H1 (cell line): ENCODE results near the gene COL4A2. TPM values are rescaled to one million over a fixed set of nuclear protein-coding genes. Genes with fewer than 3 reads are reported as not detected.

Source experiments
- CTCF ChIA-PET: fragments of 300-600 bp; sonication (Branson Sonifier 250); formaldehyde crosslinking; loops from one replicate; lab custom pipeline; 2021; ENCODE audit not compliant: partially characterized antibody; lab: Charles Lee
- POLR2A ChIA-PET: fragments of 300-600 bp; sonication (Branson Sonifier 250); formaldehyde crosslinking; loops from one replicate; lab custom pipeline; 2021; ENCODE audit warnings: inconsistent platforms; ENCODE audit not compliant: partially characterized antibody; lab: Charles Lee
- DNase-seq, 2 experiments: peaks; one replicate each; pipeline versions ENCODE4 v3.0.0 to v3.0.0-alpha.2; 2010 to 2022; ENCODE audit warnings: low spot score in 2 of 2, low read depth in 1 of 2, mixed read lengths in 1 of 2
- FAIRE-seq: peaks from 2 replicates; lab custom pipeline; 2011; peaks lifted over from hg19 to GRCh38; lab: Jason Lieb, UNC
- H2AFZ ChIP-seq: 2 replicates; pipeline ENCODE4 v1.8.1; 2012; ENCODE audit warnings: low read length, inconsistent platforms
- H2AK5ac ChIP-seq: 2 replicates; pipeline ENCODE4 v1.6.1; 2013; ENCODE audit warnings: low read depth, low read length
- H2BK120ac ChIP-seq: replicated peaks from 2 replicates; pipeline ENCODE3; 2013; ENCODE audit warnings: low read depth, low read length, inconsistent platforms
- H2BK12ac ChIP-seq: 2 replicates; pipeline ENCODE4 v1.6.1; 2013; ENCODE audit warnings: low read depth, low read length
- H2BK15ac ChIP-seq: 2 replicates; pipeline ENCODE4 v1.6.1; 2013; ENCODE audit warnings: low read length
- H2BK20ac ChIP-seq: 2 replicates; pipeline ENCODE4 v1.6.1; 2013; ENCODE audit warnings: low read length
- H2BK5ac ChIP-seq: 2 replicates; pipeline ENCODE4 v1.6.1; 2013; ENCODE audit warnings: low read depth, low read length
- H3K14ac ChIP-seq: 2 replicates; pipeline ENCODE4 v1.6.1; 2013; ENCODE audit warnings: inconsistent platforms; ENCODE audit not compliant: insufficient read length
- H3K18ac ChIP-seq: 2 replicates; pipeline ENCODE4 v1.6.1; 2013; ENCODE audit warnings: low read length; ENCODE audit errors: extremely low read depth
- H3K23ac ChIP-seq: 2 replicates; pipeline ENCODE4 v1.6.1; 2013; ENCODE audit warnings: inconsistent platforms; ENCODE audit not compliant: insufficient read length
- H3K23me2 ChIP-seq: 2 replicates; pipeline ENCODE4 v1.6.1; 2013; ENCODE audit warnings: low read depth, low read length
- H3K27ac ChIP-seq: 2 replicates; pipeline ENCODE4 v1.6.1; 2011; ENCODE audit warnings: low read depth, low read length, inconsistent platforms
- H3K27me3 ChIP-seq, 4 experiments: replicated peaks in 1 of 4; 1 replicate in 1 of 4; 2 replicates in 3 of 4; pipeline versions ENCODE4 v1.6.1 to v1.8.1; 2011 to 2013; ENCODE audit warnings: low read length in 3 of 4, mild to moderate bottlenecking in 3 of 4, inconsistent platforms in 2 of 4, mixed read lengths in 2 of 4, moderate library complexity in 1 of 4; ENCODE audit not compliant: control insufficient read depth in 3 of 4, insufficient read depth in 3 of 4; ENCODE audit errors: extremely low read depth in 1 of 4
- H3K36me3 ChIP-seq, 4 experiments: 2 replicates each; pipeline versions ENCODE4 v1.6.1 to v1.8.1; 2011 to 2013; ENCODE audit warnings: mild to moderate bottlenecking in 4 of 4, low read length in 3 of 4, moderate library complexity in 2 of 4, control low read depth in 1 of 4, inconsistent platforms in 1 of 4; ENCODE audit not compliant: insufficient read depth in 4 of 4, control insufficient read depth in 2 of 4
- H3K4ac ChIP-seq: replicated peaks from 2 replicates; pipeline ENCODE3; 2013; ENCODE audit warnings: low read length, low read depth, mixed read lengths, inconsistent platforms; ENCODE audit not compliant: insufficient read length
- H3K4me1 ChIP-seq, 4 experiments: replicated peaks in 1 of 4; 1 replicate in 1 of 4; 2 replicates in 3 of 4; pipeline versions ENCODE4 v1.6.1 to v1.8.1; 2011 to 2013; ENCODE audit warnings: low read length in 3 of 4, inconsistent platforms in 2 of 4, mixed read lengths in 1 of 4; ENCODE audit not compliant: insufficient read depth in 4 of 4, control insufficient read depth in 3 of 4
- H3K4me2 ChIP-seq, 2 experiments: 2 replicates each; pipeline versions ENCODE4 v1.6.1 to v1.8.1; 2011 to 2013; ENCODE audit warnings: low read depth in 2 of 2, low read length in 2 of 2, control low read depth in 1 of 2, inconsistent platforms in 1 of 2, mild to moderate bottlenecking in 1 of 2; ENCODE audit not compliant: insufficient read depth in 1 of 2
- H3K4me3 ChIP-seq, 4 experiments: fragments of 200-600, 300-600 bp in 1 of 4; sonication (generic), shearing (Covaris generic), sonication (Bioruptor Twin) in 1 of 4; 2 replicates each; pipeline versions ENCODE4 v1.5.1 to v1.8.1; 2011 to 2016; ENCODE audit warnings: low read length in 4 of 4, low read depth in 3 of 4, control low read depth in 2 of 4, inconsistent platforms in 2 of 4, mild to moderate bottlenecking in 2 of 4, mixed read lengths in 1 of 4, moderate library complexity in 1 of 4; ENCODE audit not compliant: insufficient read depth in 2 of 4; ENCODE audit errors: extremely low read depth in 1 of 4
- H3K56ac ChIP-seq: replicated peaks from 2 replicates; pipeline ENCODE3; 2013; ENCODE audit warnings: low read depth, mild to moderate bottlenecking, mixed read lengths, low read length, inconsistent platforms; ENCODE audit not compliant: insufficient read length
- H3K79me1 ChIP-seq: 2 replicates; pipeline ENCODE4 v1.6.1; 2013; ENCODE audit warnings: low read depth, low read length, control low read depth
- H3K79me2 ChIP-seq, 2 experiments: 2 replicates each; pipeline versions ENCODE4 v1.6.1 to v1.8.1; 2012 to 2013; ENCODE audit warnings: low read length in 2 of 2, mild to moderate bottlenecking in 2 of 2, inconsistent platforms in 1 of 2; ENCODE audit not compliant: insufficient read depth in 2 of 2, control insufficient read depth in 1 of 2
- H3K9ac ChIP-seq, 4 experiments: replicated peaks in 1 of 4; 1 replicate in 1 of 4; 2 replicates in 3 of 4; pipeline versions ENCODE4 v1.6.1 to v1.8.1; 2011 to 2013; ENCODE audit warnings: low read depth in 3 of 4, low read length in 3 of 4, control low read depth in 2 of 4, mild to moderate bottlenecking in 2 of 4, moderate library complexity in 2 of 4, inconsistent platforms in 1 of 4; ENCODE audit errors: extremely low read depth in 1 of 4
- H3K9me3 ChIP-seq, 2 experiments: 2 replicates each; pipeline versions ENCODE4 v1.6.1 to v1.8.1; 2012 to 2013; ENCODE audit warnings: mild to moderate bottlenecking in 2 of 2, moderate library complexity in 2 of 2, control low read depth in 1 of 2, inconsistent platforms in 1 of 2, low read depth in 1 of 2, low read length in 1 of 2, mixed read lengths in 1 of 2; ENCODE audit not compliant: insufficient read depth in 2 of 2
- H4K20me1 ChIP-seq, 2 experiments: replicated peaks in 1 of 2; 2 replicates each; pipeline versions ENCODE3 to v1.8.1; 2011 to 2013; ENCODE audit warnings: inconsistent platforms in 2 of 2, low read length in 2 of 2, mild to moderate bottlenecking in 1 of 2; ENCODE audit not compliant: insufficient read depth in 2 of 2, control insufficient read depth in 1 of 2
- H4K5ac ChIP-seq: 2 replicates; pipeline ENCODE4 v1.6.1; 2013; ENCODE audit warnings: low read length, low read depth, mixed read lengths, inconsistent platforms; ENCODE audit not compliant: insufficient read length
- H4K8ac ChIP-seq: 2 replicates; pipeline ENCODE4 v1.8.0; 2013; ENCODE audit warnings: mild to moderate bottlenecking, moderate library complexity, low read length, inconsistent platforms; ENCODE audit not compliant: insufficient read depth; ENCODE audit errors: extremely low read depth
- H4K91ac ChIP-seq: replicated peaks from 2 replicates; pipeline ENCODE3; 2013; ENCODE audit warnings: low read length, mixed read lengths, inconsistent platforms; ENCODE audit not compliant: insufficient read length
- BCL11A ChIP-seq, 2 experiments: IDR thresholded peaks; one replicate each; pipeline ENCODE4 v1.6.1; 2011; ENCODE audit warnings: low read depth in 2 of 2, low read length in 2 of 2, mild to moderate bottlenecking in 2 of 2
- CEBPB ChIP-seq: IDR thresholded peaks from 2 replicates; pipeline ENCODE4 v1.6.1; 2012; ENCODE audit warnings: low read depth, low read length
- HDAC6 ChIP-seq: IDR thresholded peaks from one replicate; pipeline ENCODE4 v1.7.1; 2012; ENCODE audit warnings: low read depth, mild to moderate bottlenecking, inconsistent platforms, low read length, moderate library complexity
- KDM1A ChIP-seq: fragments of 200-600, 300-600 bp; sonication (generic); IDR thresholded peaks from 2 replicates; pipeline ENCODE4 v1.7.1; 2016; ENCODE audit warnings: mild to moderate bottlenecking, low read length, borderline replicate concordance
- NRF1 ChIP-seq: IDR thresholded peaks from 2 replicates; pipeline ENCODE4 v1.6.1; 2011; ENCODE audit warnings: mild to moderate bottlenecking, low read depth, low read length, improper control_type of control experiment
- RAD21 ChIP-seq, 2 experiments: IDR thresholded peaks in 1 of 2; conservative IDR thresholded peaks in 1 of 2; 2 replicates each; pipeline ENCODE4 v1.6.1; 2011; ENCODE audit warnings: low read depth in 2 of 2, low read length in 2 of 2, improper control_type of control experiment in 1 of 2, inconsistent platforms in 1 of 2, mild to moderate bottlenecking in 1 of 2, moderate library complexity in 1 of 2
- RXRA ChIP-seq: IDR thresholded peaks from 2 replicates; pipeline ENCODE4 v1.6.1; 2011; ENCODE audit warnings: low read depth, mild to moderate bottlenecking, low read length, moderate library complexity; ENCODE audit not compliant: insufficient read depth
- SIRT6 ChIP-seq: IDR thresholded peaks from one replicate; pipeline ENCODE4 v1.7.1; 2012; ENCODE audit warnings: low read length, inconsistent platforms
- SP2 ChIP-seq: IDR thresholded peaks from 2 replicates; pipeline ENCODE4 v1.6.1; 2012; ENCODE audit warnings: mild to moderate bottlenecking, low read length, inconsistent platforms
- TBP ChIP-seq: IDR thresholded peaks from 2 replicates; pipeline ENCODE4 v1.6.1; 2011; ENCODE audit warnings: low read depth, low read length, improper control_type of control experiment
- TCF12 ChIP-seq: IDR thresholded peaks from 2 replicates; pipeline ENCODE4 v1.6.1; 2011; ENCODE audit warnings: low read depth, mild to moderate bottlenecking, low read length
- ZNF274 ChIP-seq: IDR thresholded peaks from 2 replicates; pipeline ENCODE4 v1.7.0; 2012; ENCODE audit warnings: low read length, borderline replicate concordance; ENCODE audit errors: extremely low read depth
- WGBS, 2 experiments: shearing (Covaris generic) in 1 of 2; methylation state at CpG; one replicate each; pipeline versions ENCODE4 v1.1.6 to v1.1.7; 2013 to 2015; ENCODE audit warnings: low lambda C conversion rate in 2 of 2, mixed read lengths in 2 of 2, inconsistent platforms in 1 of 2, low coverage in 1 of 2, missing lambda C conversion rate in 1 of 2; ENCODE audit not compliant: insufficient replicate concordance in 2 of 2, insufficient coverage in 1 of 2, insufficient read length in 1 of 2; ENCODE audit errors: extremely low coverage in 1 of 2, missing lambda C conversion rate in 1 of 2; 5-methylcytosine and 5-hydroxymethylcytosine counted together
- polyA plus RNA-seq, 7 experiments: library from polyadenylated mRNA; depleted of rRNA in 3 of 7; stranded (reverse) in 5 of 7; unstranded in 2 of 7; fragments of >200 nt in 5 of 7; fragments of 200-250 nt in 2 of 7; gene quantifications; 1 replicate in 5 of 7; 2 replicates in 1 of 7; 4 replicates in 1 of 7; pipeline versions ENCODE4 v1.2.1 to v1.2.3, GENCODE V29; 2011 to 2013; ENCODE audit warnings: missing spikeins in 2 of 7, mixed read lengths in 2 of 7
- total RNA-seq: library from RNA; stranded (reverse); fragmentation: NEBNext Ultra II Directional; extraction: Animal tissue kit (Norgen Biotek cat#: 25700); gene quantifications from 2 replicates; pipeline ENCODE4 v1.2.1, GENCODE V29; 2021
- TF ChIP-seq, protein P1 (sequence below): IDR thresholded peaks from 2 replicates; pipeline ENCODE4 v1.6.1; 2012; ENCODE audit warnings: inconsistent platforms

COL4A2 gene
- total and polyA plus RNA-seq, 2 of the 8 experiments (the other 6 are each of a cell fraction or from before 2014, with no cell fraction given) = 80.4 to 87.3 TPM

DNA sequence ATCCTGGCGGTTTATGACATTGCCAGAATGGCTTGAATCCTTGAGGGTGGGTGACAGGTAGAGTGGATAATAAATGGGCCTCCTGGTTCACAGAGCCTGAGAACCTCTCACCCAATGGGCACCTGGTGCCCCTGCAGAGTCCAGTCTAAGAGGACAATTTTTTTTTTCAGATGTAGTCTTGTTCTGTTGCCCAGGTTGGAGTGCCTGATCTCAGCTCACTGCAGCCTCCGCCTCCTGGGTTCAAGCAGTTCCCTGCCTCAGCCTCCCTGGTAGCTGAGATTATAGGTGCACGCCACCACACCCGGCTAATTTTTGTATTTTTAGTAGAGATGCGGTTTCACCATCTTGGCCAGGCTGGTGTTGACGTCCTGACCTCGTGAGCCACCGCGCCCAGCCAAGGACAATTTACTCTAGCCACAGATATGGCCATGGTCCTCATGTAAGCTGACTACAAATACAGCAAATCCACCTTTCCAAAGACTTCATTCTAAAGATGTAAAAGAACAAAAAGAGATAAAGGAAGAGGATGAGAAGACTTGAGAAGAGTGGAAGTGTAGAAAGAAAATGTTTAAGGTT, 33.0 kb downstream of the COL4A2 start:
- no peaks in the 10 kb centered on the region for H3K79me2 ChIP-seq
- no peak overlapping the region for H3K4ac ChIP-seq
- DNase-seq = no peak
- no peak overlapping the region for H3K27ac ChIP-seq
- H3K23me2 ChIP-seq = no peaks in the 10 kb centered on the region
- H3K9me3 ChIP-seq = no peaks in the 10 kb centered on the region
- no peak overlapping the region for H2BK20ac ChIP-seq
- no peaks in the 10 kb centered on the region for H3K36me3 ChIP-seq
- no peak overlapping the region for H2BK12ac ChIP-seq
- no peak overlapping the region for H3K18ac ChIP-seq
- no peak for FAIRE-seq
- no peak overlapping the region for H2AK5ac ChIP-seq
- CTCF ChIA-PET = interaction anchor here (0.8 to 3.0 kb wide), 4 partner anchors 10 to 72 kb away, joined by 3 to 19 read pairs (median 4); no protein-coding TSS in a partner anchor
- no peak overlapping the region for H3K4me3 ChIP-seq
- H2AFZ ChIP-seq = no peak overlapping the region
- H3K79me1 ChIP-seq = peaks cover 8% of the 10 kb centered on the region
- H3K9ac ChIP-seq = no peak overlapping the region
- TF ChIP-seq TCF12 (no peak), HDAC6 (no peak), SIRT6 (no peak), NRF1 (no peak), BCL11A (IDR thresholded peaks at IDR 0.05; ENCODE audit: low read depth in 2 of 2, low read length in 2 of 2) (no peak), RXRA (no peak), KDM1A (no peak), CEBPB (no peak), SP2 (no peak), TBP (no peak), ZNF274 (no peak), RAD21 (IDR thresholded peaks at IDR 0.05 in 1 of 2, conservative IDR thresholded peaks at IDR 0.05 in 1 of 2; ENCODE audit: low read depth in 2 of 2, low read length in 2 of 2) (no peak)
- TF ChIP-seq, protein P1, sequence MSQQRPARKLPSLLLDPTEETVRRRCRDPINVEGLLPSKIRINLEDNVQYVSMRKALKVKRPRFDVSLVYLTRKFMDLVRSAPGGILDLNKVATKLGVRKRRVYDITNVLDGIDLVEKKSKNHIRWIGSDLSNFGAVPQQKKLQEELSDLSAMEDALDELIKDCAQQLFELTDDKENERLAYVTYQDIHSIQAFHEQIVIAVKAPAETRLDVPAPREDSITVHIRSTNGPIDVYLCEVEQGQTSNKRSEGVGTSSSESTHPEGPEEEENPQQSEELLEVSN = no peak
- peaks cover 3 to 20% (median 11%) of the 10 kb centered on the region in 4 experiments; a peak in 6 of 7 replicates for H3K4me1 ChIP-seq
- H2BK15ac ChIP-seq = no peak overlapping the region
- no peak overlapping the region for H3K23ac ChIP-seq
- no peak overlapping the region for H3K56ac ChIP-seq
- H2BK120ac ChIP-seq = no peak overlapping the region
- H4K5ac ChIP-seq = no peak overlapping the region
- no peak overlapping the region for H2BK5ac ChIP-seq
- POLR2A ChIA-PET = no interaction called here
- H4K8ac ChIP-seq = no peak overlapping the region
- no peak overlapping the region for H4K91ac ChIP-seq
- H4K20me1 ChIP-seq = peaks cover 2 to 6% of the 10 kb centered on the region in 2 experiments
- no peak overlapping the region for H3K14ac ChIP-seq
- H3K27me3 ChIP-seq = no peaks in the 10 kb centered on the region
- H3K4me2 ChIP-seq = no peak overlapping the region
- WGBS, 2 experiments = 88% methylated on average over 9 of the region's 9 CpGs; no CpG with 5 or more reads in 1 of the 2 experiments
